Measurements from ENCODE around the gene LMNTD1. TPM values are rescaled to one million over a fixed set of nuclear protein-coding genes. Genes with fewer than 3 reads are reported as not detected.
A peak's percentile ranks its signal among the peaks of the same experiment; 100 is the strongest.
"Not testable (repeated sequence)": the region's sequence is repeated elsewhere in the genome, so short reads cannot be mapped to it uniquely, and the experiment has no call there.

LMNTD1 gene
- total RNA-seq = not detected

GRCh38 chr12:25553098-25553497, at the start of gene LMNTD1:
Gene LMNTD1 (minus strand): TSS chr12:25553283. CDS start chr12:25552959, 324 bp downstream.
- ATAC-seq = no peak

GRCh38 chr12:25598956-25599355, 45.9 kb upstream of the LMNTD1 start:
- no peak for ATAC-seq

More at GRCh38 chr12:25553098-25553497, at the start of gene LMNTD1:
- DNase-seq (ENCODE audit: low spot score) = no peak

GRCh38 chr12:25595496-25595895, 42.4 kb upstream of the LMNTD1 start:
- DNase-seq (ENCODE audit: low spot score); ATAC-seq: not testable (repeated sequence)

More at GRCh38 chr12:25598956-25599355, 45.9 kb upstream of the LMNTD1 start:
- no peak for DNase-seq (ENCODE audit: low spot score)

- no peak for ATAC-seq
- no peak for DNase-seq (ENCODE audit: low spot score)
These were observed 41.3 kb upstream of the LMNTD1 start for GRCh38 chr12:25594376-25594775.

- ATAC-seq (no peak), DNase-seq (ENCODE audit: low spot score) (no peak)
These were observed 39.8 kb upstream of the LMNTD1 start for GRCh38 chr12:25592725-25593495.

GRCh38 chr12:25591144-25591543, 38.1 kb upstream of the LMNTD1 start:
- DNase-seq (ENCODE audit: low spot score) (no peak), ATAC-seq (no peak)

- ATAC-seq = no peak
- DNase-seq (ENCODE audit: low spot score) = no peak
These were observed 37.1 kb upstream of the LMNTD1 start for GRCh38 chr12:25590011-25590721.

GRCh38 chr12:25587346-25587745, 34.3 kb upstream of the LMNTD1 start:
- ATAC-seq (no peak), DNase-seq (ENCODE audit: low spot score) (no peak)

- no peak for ATAC-seq
- DNase-seq (ENCODE audit: low spot score) = no peak
These were observed 32.6 kb upstream of the LMNTD1 start for GRCh38 chr12:25585662-25586061.

GRCh38 chr12:25585021-25585523, 32.0 kb upstream of the LMNTD1 start:
- DNase-seq (ENCODE audit: low spot score) = peak; percentile 56

GRCh38 chr12:25584596-25584995, 31.5 kb upstream of the LMNTD1 start:
- DNase-seq (ENCODE audit: low spot score) = no peak
- no peak for ATAC-seq

More at GRCh38 chr12:25585021-25585523, 32.0 kb upstream of the LMNTD1 start:
- peak; percentile 81 for ATAC-seq

- ATAC-seq = peak; percentile 85
- no peak for DNase-seq (ENCODE audit: low spot score)
These were observed 30.5 kb upstream of the LMNTD1 start for GRCh38 chr12:25583545-25583944.

GRCh38 chr12:25581067-25581466, 28.0 kb upstream of the LMNTD1 start:
- ATAC-seq (no peak), DNase-seq (ENCODE audit: low spot score) (no peak)

GRCh38 chr12:25578411-25579143, 25.5 kb upstream of the LMNTD1 start:
- DNase-seq (ENCODE audit: low spot score) (no peak), ATAC-seq (peak; percentile 31)

- no peak for DNase-seq (ENCODE audit: low spot score)
- ATAC-seq = no peak
These were observed 21.7 kb upstream of the LMNTD1 start for GRCh38 chr12:25574761-25575160.

- ATAC-seq (no peak), DNase-seq (ENCODE audit: low spot score) (no peak)
These were observed 20.3 kb upstream of the LMNTD1 start for GRCh38 chr12:25573346-25573745.

- ATAC-seq = peak; percentile 94
- peak; percentile 55 for DNase-seq (ENCODE audit: low spot score)
These were observed 17.3 kb upstream of the LMNTD1 start for GRCh38 chr12:25570418-25570817.

- DNase-seq (ENCODE audit: low spot score) (no peak), ATAC-seq (no peak)
These were observed 13.3 kb upstream of the LMNTD1 start for GRCh38 chr12:25566202-25566949.

GRCh38 chr12:25558586-25558985, 5.5 kb upstream of the LMNTD1 start:
- ATAC-seq = no peak
- DNase-seq (ENCODE audit: low spot score) = no peak

- DNase-seq (ENCODE audit: low spot score) (no peak), ATAC-seq (peak; percentile 89)
These were observed 4.8 kb upstream of the LMNTD1 start for GRCh38 chr12:25557830-25558436.

All from left lobe of liver (tissue), 2 donors.